Body of pancreas (tissue), 4 donors: ENCODE data around the gene TCTN2. TPM values are rescaled to one million over a fixed set of nuclear protein-coding genes. Genes with fewer than 3 reads are reported as not detected.

Experiments
- ATAC-seq: fragments of 150-250 bp; one replicate; pipeline ENCODE4 v1.9.1; 2016
- DNase-seq, 4 donors: peaks; one replicate each; pipeline ENCODE4 v3.0.0-alpha.2; 2019
- H3K27ac ChIP-seq, 4 donors: fragments of 200-600 bp; sonication (generic); 1 replicate in 3 of 4; 2 replicates in 1 of 4; pipeline versions ENCODE4 v1.5.1 to v1.6.1; 2016 to 2019; ENCODE audit warnings: mild to moderate bottlenecking in 1 of 4, mixed read lengths in 1 of 4, moderate library complexity in 1 of 4
- H3K27me3 ChIP-seq, 2 donors: fragments of 200-600 bp; sonication (generic); one replicate each; pipeline ENCODE4 v1.6.0; 2016; ENCODE audit warnings: mild to moderate bottlenecking in 1 of 2
- H3K36me3 ChIP-seq, 2 donors: fragments of 200-600 bp; sonication (generic); replicated peaks in 1 of 2; 2 replicates each; pipeline ENCODE4 v1.5.1; 2016; ENCODE audit warnings: low read depth in 2 of 2; ENCODE audit not compliant: insufficient read depth in 1 of 2
- H3K4me1 ChIP-seq: fragments of 200-600 bp; sonication (generic); one replicate; pipeline ENCODE4 v1.6.0; 2016
- H3K4me3 ChIP-seq, 2 donors: fragments of 200-600 bp; sonication (generic); 1 replicate in 1 of 2; 2 replicates in 1 of 2; pipeline ENCODE4 v1.5.1; 2016 to 2019
- H3K9me3 ChIP-seq, 3 donors: fragments of 200-600 bp; sonication (generic); 1 replicate in 2 of 3; 2 replicates in 1 of 3; pipeline ENCODE4 v1.5.1; 2016
- CTCF ChIP-seq, 7 experiments: fragments of 450-650 bp in 4 of 7; fragments of 200-600 bp in 3 of 7; sonication (generic) in 3 of 7; IDR thresholded peaks; one replicate each; pipeline ENCODE4 v1.5.1; 2016 to 2019; ENCODE audit warnings: antibody characterized with exemption in 7 of 7
- POLR2A ChIP-seq, 3 donors: fragments of 450-650 bp; IDR thresholded peaks; one replicate each; pipeline ENCODE4 v1.6.1; 2016; ENCODE audit warnings: antibody characterized with exemption in 3 of 3, mild to moderate bottlenecking in 2 of 3
- WGBS, 2 donors: methylation state at CpG; one replicate each; pipeline ENCODE4 v1.1.5; 2017; 5-methylcytosine and 5-hydroxymethylcytosine counted together
- intact Hi-C: fragments of 100-400 bp; cut with DNase I; formaldehyde crosslinking; loops from one replicate; pipeline ENCODE4 v1.15.1; 2023
- total RNA-seq, 2 donors: library from RNA; depleted of rRNA; stranded (reverse); fragments of >200 nt; gene quantifications; one replicate each; pipeline ENCODE4 v1.1.0, GENCODE V29; 2016

Gene TCTN2
- total RNA-seq, 2 donors from 2014 or later: 5.3 to 9.9 TPM

- ATAC-seq: no peak
- H3K9me3 ChIP-seq: no peaks in the 10 kb centered on the region
- no peak overlapping the region for H3K4me3 ChIP-seq
- DNase-seq: no peak
- WGBS, 2 donors: 96 to 100% methylated on average over 5 to 10 of the region's 10 CpGs
- no peak for TF ChIP-seq CTCF (IDR thresholded peaks at IDR 0.05)
- TF ChIP-seq POLR2A (IDR thresholded peaks at IDR 0.05): no peak
- H3K36me3 ChIP-seq: peaks cover 0 to 33% of the 10 kb centered on the region in 2 donors
- H3K27ac ChIP-seq: no peak overlapping the region
- intact Hi-C loops: no loop called here
- H3K27me3 ChIP-seq: no peaks in the 10 kb centered on the region
- H3K4me1 ChIP-seq: no peaks in the 10 kb centered on the region
Observed at GRCh38 chr12:123749355-123749754, 78.4 kb downstream of the TCTN2 start.

GRCh38 chr12:123750159-123750656, 79.3 kb downstream of the TCTN2 start:
- no peak for ATAC-seq
- no peak for DNase-seq
- no peaks in the 10 kb centered on the region for H3K27me3 ChIP-seq
- H3K27ac ChIP-seq: no peak overlapping the region
- no peaks in the 10 kb centered on the region for H3K9me3 ChIP-seq
- WGBS, 2 donors: 89 to 91% methylated on average over 8 of the region's 8 CpGs
- intact Hi-C loops: no loop called here
- peaks cover 0 to 30% of the 10 kb centered on the region in 2 donors for H3K36me3 ChIP-seq
- no peaks in the 10 kb centered on the region for H3K4me1 ChIP-seq
- no peak for TF ChIP-seq CTCF (IDR thresholded peaks at IDR 0.05)
- no peak for TF ChIP-seq POLR2A (IDR thresholded peaks at IDR 0.05)
- no peak overlapping the region for H3K4me3 ChIP-seq

DNA sequence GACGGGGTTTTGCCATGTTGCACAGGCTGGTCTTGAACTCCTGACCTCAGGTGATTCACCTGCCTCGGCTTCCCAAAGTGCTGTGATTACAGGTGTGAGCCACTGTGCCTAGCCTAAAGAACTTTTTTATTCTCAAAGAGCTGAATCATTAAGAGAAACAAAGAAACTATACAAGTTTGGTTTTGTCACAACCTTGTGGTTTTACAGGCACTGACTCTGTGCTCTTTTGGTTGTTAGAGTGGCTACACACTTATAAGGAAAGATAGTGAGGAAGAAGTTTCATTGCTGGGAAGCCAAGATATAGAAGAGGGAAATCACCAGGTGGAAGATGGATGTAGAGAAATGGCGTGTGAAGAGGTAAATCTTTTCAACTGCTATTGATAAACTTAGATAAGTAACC, 81.1 kb downstream of the TCTN2 start:
- WGBS, 2 donors: 85 to 95% methylated on average over 3 of the region's 3 CpGs

DNA sequence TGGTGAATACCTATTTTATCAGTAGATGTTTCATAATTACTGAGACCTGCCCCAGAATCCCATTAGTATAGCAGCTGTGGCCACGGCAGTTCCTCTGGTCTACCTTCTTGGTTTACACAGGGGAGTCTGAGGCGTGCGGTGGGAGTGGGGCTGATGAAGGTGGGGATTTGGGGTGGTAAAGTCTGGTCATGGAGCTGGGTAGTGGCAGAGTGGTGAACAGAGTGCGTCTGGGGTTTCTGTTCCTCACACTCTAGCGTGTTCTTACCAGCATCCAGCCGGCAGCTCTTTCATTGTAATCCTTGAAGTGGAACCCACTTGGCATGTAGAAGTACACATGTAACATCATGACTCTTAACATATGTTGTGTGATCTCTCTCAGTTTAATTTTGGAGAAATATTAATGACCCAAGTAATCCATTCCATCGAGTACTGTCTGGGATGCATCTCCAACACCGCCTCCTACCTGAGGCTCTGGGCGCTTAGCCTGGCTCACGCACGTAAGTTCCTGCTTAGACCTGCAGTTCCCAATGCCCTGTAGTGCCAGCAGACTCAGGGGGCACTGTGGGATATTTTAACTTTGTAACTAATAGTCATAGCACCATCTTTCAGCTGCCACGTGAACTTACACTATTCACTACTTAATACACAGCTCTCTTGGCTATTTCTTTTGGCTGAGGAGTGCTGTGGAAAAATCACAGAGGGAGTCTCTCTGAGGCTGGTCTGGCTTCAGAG, 83.3 kb downstream of the TCTN2 start:
- no peak overlapping the region for H3K4me3 ChIP-seq
- ATAC-seq: no peak
- WGBS, 2 donors: 93 to 97% methylated on average over 12 of the region's 12 CpGs
- no peaks in the 10 kb centered on the region for H3K27me3 ChIP-seq
- peaks cover 0 to 21% of the 10 kb centered on the region in 2 donors for H3K36me3 ChIP-seq
- TF ChIP-seq CTCF (IDR thresholded peaks at IDR 0.05): no peak
- TF ChIP-seq POLR2A (IDR thresholded peaks at IDR 0.05): no peak
- no peak for DNase-seq
- no peak overlapping the region for H3K27ac ChIP-seq
- H3K9me3 ChIP-seq: no peaks in the 10 kb centered on the region
- intact Hi-C loops: no loop called here
- H3K4me1 ChIP-seq: no peaks in the 10 kb centered on the region

More for the DNA sequence above, 81.1 kb downstream of the TCTN2 start:
- H3K9me3 ChIP-seq: no peaks in the 10 kb centered on the region
- no peak for ATAC-seq
- no peak overlapping the region for H3K4me3 ChIP-seq
- intact Hi-C loops: no loop called here
- no peaks in the 10 kb centered on the region for H3K4me1 ChIP-seq
- H3K27me3 ChIP-seq: no peaks in the 10 kb centered on the region
- no peak overlapping the region for H3K27ac ChIP-seq
- H3K36me3 ChIP-seq: peaks cover 0 to 30% of the 10 kb centered on the region in 2 donors
- DNase-seq: no peak
- no peak for TF ChIP-seq CTCF (IDR thresholded peaks at IDR 0.05)
- TF ChIP-seq POLR2A (IDR thresholded peaks at IDR 0.05): no peak

DNA sequence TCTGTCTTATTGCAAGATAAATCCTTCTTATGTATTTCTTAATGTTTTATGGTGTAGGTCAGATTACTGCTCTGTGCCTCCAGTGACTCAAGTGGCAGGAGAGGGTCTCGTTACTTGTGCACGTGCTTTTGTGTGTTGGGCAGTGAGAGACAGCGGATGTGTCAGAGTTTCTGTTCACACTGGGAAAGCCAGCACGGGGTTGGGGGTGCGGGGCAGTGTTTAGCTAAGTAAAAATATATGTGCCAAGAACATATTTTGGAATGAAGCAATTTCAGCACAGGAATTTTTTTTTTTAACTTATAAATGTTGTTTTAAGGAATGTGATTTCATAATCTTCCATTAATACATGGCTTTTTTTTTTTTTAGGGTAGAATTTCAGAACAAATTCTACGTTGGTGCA, 86.6 kb downstream of the TCTN2 start:
- no peak overlapping the region for H3K27ac ChIP-seq
- H3K4me3 ChIP-seq: no peak overlapping the region
- peaks cover 11% of the 10 kb centered on the region for H3K4me1 ChIP-seq
- H3K27me3 ChIP-seq: peaks cover 0 to 4% of the 10 kb centered on the region in 2 donors
- H3K9me3 ChIP-seq: no peaks in the 10 kb centered on the region
- DNase-seq: peak in 3 of 4 donors; percentile 19 to 48 (median 29)
- TF ChIP-seq POLR2A (IDR thresholded peaks at IDR 0.05) (no peak), CTCF (IDR thresholded peaks at IDR 0.05) (no peak)
- WGBS, 2 donors: 87% methylated on average over 6 of the region's 6 CpGs
- intact Hi-C loops: no loop called here
- peaks cover 0 to 1% of the 10 kb centered on the region in 2 donors for H3K36me3 ChIP-seq
- ATAC-seq: no peak
